HL-60/S4 treated with retinoic acid at 250 ng/mL for 4 days and 3 days (cell line): ENCODE results near the gene DENND1C.

Experiments used
- in situ Hi-C: fragments of 300-500 bp; cut with MboI; formaldehyde crosslinking; loops from 2 replicates; pipeline ENCODE4 v1.7.0; 2022; ENCODE audit warnings: low sequenced_read_pairs

Gene DENND1C, protein sequence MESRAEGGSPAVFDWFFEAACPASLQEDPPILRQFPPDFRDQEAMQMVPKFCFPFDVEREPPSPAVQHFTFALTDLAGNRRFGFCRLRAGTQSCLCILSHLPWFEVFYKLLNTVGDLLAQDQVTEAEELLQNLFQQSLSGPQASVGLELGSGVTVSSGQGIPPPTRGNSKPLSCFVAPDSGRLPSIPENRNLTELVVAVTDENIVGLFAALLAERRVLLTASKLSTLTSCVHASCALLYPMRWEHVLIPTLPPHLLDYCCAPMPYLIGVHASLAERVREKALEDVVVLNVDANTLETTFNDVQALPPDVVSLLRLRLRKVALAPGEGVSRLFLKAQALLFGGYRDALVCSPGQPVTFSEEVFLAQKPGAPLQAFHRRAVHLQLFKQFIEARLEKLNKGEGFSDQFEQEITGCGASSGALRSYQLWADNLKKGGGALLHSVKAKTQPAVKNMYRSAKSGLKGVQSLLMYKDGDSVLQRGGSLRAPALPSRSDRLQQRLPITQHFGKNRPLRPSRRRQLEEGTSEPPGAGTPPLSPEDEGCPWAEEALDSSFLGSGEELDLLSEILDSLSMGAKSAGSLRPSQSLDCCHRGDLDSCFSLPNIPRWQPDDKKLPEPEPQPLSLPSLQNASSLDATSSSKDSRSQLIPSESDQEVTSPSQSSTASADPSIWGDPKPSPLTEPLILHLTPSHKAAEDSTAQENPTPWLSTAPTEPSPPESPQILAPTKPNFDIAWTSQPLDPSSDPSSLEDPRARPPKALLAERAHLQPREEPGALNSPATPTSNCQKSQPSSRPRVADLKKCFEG

DNA sequence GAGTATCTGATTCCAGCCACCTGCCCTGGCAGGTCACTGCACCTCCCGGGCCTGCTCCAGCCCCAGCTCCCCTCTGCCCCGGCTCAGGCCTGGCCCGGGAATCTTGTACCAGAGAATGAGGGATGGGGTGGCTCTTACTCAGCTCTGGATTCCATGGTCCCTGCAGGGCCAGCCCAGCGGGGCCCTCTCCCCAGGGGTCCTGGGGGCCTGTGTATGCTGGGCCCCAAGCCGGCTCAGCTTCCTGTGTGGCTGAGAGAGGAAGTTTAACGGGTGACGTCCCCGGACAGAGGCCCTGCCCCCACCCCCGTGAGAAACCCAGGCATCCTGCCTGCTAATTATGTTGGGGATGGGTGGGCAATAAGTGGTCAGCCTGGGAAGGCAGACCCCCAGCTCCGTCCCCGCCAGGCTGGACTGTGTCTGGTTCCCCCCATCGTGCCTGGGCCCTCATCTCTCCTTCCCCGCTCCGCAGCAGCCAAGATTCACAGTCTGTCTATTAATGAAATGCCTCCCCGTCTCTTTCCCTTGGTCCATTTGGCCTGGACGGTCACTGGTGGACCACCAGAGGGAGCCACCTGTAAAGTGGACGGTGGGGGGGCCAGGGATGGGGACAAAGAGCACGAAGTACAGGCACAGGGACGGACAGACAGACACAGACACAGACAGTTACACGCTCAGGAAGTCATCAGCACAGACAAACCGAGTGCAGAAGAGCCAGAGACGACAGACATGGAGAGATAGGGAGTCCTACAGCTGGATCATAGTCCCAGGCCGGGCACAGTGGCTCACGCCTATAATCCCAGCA lies at the start of gene DENND1C:
TSS of gene DENND1C (minus strand) at position 247 of the 802 bp plus-strand sequence. CDS start at position 155, 92 bp downstream.
- in situ Hi-C loops, result no loop called here

DNA sequence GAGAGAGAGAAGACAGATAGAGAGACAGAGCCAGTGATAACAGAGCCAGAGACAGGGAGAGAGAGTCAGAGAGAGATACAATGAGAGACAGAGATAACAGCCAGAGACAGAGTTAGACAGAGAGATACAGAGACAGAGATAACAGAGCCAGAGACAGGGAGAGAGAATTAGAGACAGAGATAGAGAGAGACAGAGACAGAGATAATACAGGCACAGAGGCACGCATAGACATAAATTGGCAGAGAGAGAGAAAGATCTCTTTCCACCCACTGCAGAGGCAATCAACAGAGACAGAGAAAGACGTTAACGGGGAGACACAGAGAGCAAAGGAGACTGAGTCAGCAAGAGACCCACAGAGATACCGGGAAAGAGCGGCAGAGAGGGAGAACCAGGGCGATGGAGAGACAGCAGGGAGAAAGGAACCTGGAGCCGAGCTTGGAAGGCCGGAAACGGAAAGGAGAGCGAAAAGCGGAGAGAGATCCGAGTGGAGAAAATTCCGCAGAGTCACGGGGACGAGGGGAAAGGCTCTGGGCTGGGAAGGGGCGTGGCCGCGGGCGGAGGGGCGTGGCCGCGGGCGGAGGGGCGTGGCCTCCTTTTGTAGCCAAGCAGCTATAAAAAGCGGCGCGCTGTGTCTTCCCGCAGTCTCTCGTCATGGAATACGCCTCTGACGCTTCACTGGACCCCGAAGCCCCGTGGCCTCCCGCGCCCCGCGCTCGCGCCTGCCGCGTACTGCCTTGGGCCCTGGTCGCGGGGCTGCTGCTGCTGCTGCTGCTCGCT lies 49.0 kb upstream of the DENND1C start, which contains the start of gene TNFSF9:
TSS of gene TNFSF9 (plus strand) at position 641 of the 777 bp plus-strand sequence. CDS start at position 652, 11 bp downstream.
- in situ Hi-C loops, result no loop called here

DNA sequence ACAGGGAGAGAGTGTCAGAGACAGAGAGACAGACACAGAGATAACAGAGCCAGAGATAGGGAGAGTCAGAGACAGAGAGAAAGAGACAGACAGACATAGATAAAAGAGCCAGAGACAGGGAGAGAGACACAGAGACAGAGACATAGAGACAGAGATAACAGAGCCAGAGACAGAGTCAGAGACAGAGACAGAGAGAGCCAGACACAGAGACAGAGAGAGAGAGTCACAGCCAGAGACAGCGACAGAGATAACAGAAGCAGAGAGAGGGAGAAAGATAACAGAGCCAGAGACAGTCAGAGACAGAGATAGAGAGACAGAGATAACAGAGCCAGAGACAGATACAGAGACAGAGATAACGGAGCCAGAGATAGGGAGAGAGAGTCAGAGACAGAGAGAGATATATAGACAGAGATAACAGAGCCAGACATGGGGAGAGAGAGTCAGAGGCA lies 48.4 kb upstream of the DENND1C start:
- in situ Hi-C loops, result loop anchor here (10.0 kb wide), 1 partner anchor 205 kb away; the partner anchor contains the start of genes GPR108 and TRIP10

DNA sequence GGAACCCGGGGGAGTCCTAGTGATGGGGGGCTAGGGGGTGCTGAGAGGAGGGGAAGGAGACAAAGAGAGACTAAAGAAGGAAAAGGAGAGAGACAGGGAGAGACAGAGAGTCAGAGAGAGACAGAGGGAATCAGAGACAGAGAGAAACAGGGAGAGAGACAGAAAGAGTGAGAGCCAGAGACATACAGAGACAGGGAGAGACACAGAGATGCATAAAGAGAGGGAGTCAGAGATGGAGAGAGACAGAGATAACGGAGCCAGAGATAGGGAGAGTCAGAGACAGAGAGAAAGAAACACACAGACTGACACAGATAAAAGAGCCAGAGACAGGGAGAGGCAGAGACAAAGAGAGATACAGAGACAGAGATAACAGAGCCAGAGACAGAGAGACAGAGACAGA lies 47.8 kb upstream of the DENND1C start:
- in situ Hi-C loops, result loop anchor here (10.0 kb wide), 1 partner anchor 205 kb away; the partner anchor contains the start of genes GPR108 and TRIP10

DNA sequence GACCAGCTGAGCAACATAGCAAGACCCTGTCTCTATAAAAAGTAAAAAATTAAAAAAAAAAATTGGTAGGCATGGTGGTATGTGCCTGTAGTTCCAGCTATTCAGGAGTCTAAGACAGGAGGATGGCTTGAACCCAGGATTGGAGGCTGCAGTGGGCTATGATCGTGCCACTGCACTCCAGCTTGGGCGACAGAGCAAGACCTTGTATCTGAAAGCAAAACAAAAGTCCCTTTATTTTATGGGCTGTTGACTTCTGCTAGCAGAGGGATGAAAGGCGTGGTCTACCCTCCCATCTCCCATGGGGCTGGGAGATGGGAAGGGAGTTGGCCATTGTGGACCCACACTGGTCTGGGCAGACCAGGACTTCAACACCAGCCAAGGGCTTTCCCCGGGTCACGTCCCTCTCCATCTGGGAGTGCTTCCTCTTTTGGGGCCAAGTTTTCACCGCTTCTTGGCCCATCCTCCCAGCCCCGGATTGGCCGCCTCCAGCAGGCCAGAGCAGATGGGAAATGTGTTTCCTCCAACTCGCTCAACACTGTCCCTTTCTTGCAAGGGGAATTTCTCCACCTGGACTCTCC lies 47.0 kb upstream of the DENND1C start:
- in situ Hi-C loops, result loop anchor here (10.0 kb wide), 1 partner anchor 206 kb away; the partner anchor contains the start of genes GPR108 and TRIP10

DNA sequence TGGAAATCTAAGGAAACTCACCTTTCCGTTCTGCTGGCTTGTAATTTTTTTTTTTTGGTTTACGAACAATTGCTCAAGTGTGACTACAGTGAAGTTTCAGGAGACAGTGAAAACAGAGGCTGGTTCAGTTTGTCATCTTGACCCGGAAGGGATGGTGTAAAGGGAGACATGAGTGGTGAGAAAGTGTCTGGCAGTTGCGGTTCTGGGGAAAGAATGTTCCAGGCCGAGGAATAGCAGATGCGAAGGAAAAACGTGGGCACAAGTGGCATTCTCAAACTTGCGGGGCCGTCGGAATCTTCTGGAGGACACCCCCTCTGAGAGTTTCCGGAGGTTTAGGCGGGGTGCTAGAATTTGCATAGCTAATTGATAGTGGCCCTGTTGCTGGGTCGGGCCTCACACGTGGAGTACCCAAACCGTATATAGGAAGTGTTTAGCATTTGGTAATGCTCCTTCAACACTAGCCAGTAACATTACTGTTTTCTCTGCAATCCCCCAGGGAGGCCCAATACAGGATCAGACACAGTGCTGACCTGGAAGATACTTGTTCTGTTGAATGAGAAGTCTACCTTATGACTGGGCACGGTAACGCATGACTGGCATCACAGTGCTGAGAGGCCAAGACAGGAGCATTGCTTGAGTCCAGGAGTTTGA lies 46.4 kb upstream of the DENND1C start:
- in situ Hi-C loops, result loop anchor here (10.0 kb wide), 1 partner anchor 207 kb away; the partner anchor contains the start of genes GPR108 and TRIP10

DNA sequence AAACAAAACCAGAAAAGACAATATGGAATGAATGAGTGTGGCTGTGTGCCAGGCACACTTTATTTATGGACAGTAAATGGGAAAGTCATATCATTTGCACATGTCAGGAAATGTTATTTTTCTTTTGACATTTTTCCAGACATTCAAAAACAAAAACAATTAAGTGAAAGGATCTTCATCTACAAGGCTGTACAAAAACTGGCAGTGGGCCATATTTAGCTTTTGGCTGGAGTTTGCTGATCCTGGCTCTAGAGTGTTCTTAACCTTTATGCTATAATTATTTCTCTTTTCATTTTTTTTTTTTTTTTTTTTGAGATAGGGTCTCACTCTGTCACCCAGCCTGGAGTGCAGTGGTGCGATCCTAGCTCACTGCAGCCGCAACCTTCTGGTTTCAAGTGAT lies 42.7 kb upstream of the DENND1C start:
- in situ Hi-C loops, result loop anchor here (10.0 kb wide), 1 partner anchor 210 kb away; the partner anchor contains the start of genes GPR108 and TRIP10

DNA sequence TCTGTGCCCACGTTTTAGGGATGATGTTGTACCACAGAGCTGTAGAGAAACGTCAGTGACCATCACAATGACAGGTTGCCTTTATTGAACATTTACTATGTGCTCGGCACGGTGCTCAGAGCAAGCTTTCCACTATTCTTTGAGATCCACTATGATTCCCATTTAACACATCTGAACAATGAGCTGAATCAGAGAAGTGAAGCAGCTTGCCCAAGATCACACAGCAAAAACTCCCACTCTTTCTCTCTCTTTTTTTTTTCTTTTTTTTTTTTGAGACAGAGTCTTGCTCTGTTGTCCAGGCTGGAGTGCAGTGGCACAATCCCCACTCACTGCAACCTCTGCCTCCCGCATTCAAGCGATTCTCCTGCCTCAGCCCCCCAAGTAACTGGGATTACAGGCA lies 41.1 kb upstream of the DENND1C start:
- in situ Hi-C loops, result loop anchor here (10.0 kb wide), 1 partner anchor 212 kb away; the partner anchor contains the start of genes GPR108 and TRIP10

DNA sequence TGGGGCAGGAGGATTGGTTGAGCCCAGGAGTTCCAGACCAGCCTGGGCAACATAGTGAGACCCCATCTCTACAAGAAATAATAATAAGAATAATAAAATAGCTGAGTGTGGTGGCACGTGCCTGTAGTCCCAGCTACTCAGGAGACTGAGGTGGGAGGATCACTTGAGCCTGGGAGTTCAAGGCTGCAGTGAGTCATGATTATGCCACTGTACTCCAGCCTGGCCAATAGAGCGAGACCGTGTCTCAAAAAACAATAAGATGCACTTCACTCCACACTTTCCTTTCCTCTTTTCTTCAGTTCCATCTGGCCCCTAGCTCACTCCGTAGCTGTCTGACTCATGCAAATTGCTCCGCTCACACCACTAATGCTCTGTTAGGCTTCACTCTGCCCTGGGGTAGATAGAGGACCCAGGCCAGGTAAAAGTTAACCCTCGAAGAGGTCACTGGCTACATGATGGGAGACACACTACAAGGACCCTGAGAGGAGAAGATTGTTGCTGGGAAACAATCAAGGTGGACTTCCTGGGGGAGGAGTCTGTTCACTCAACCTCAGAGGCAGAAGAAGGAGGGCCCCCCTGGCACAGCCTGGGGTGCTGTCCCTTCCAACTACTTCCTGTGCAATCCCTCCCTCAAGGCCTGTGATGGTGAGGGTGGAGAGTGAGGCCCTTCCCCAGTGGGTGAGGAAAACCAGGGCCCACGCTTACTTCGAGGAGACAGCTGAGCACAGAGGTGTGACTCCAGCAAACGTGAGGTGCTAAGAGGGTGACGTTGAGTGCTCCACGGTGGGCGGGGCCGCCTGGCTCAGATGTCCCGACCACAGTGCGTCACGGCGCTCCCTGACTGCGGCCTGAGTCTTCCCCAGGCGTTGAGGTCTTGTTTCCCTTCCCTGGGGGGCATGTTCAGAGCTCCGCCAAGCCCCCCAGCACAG lies 40.4 kb upstream of the DENND1C start:
- in situ Hi-C loops, result loop anchor here (10.0 kb wide), 1 partner anchor 213 kb away; the partner anchor contains the start of genes GPR108 and TRIP10

DNA sequence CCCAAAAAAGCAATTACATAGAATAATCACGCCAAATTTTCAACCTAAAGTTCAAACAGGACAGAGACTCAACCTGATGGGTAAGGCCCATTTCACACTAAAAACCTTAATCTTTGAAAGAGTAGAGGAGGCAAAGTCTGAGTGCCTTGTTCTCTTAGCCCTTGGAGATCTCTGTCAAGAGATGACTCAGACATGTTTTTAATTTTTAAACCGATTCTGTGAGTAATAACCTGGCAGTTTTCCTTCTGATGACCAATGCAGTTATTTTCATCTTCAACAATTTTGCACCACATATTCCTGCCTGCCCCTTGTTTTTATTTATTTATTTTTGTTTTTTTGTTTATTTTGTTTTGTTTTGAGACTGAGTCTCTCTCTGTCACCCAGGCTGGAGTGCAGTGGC lies 37.7 kb upstream of the DENND1C start:
- in situ Hi-C loops, result loop anchor here (10.0 kb wide), 1 partner anchor 236 kb away; no protein-coding TSS in a partner anchor

DNA sequence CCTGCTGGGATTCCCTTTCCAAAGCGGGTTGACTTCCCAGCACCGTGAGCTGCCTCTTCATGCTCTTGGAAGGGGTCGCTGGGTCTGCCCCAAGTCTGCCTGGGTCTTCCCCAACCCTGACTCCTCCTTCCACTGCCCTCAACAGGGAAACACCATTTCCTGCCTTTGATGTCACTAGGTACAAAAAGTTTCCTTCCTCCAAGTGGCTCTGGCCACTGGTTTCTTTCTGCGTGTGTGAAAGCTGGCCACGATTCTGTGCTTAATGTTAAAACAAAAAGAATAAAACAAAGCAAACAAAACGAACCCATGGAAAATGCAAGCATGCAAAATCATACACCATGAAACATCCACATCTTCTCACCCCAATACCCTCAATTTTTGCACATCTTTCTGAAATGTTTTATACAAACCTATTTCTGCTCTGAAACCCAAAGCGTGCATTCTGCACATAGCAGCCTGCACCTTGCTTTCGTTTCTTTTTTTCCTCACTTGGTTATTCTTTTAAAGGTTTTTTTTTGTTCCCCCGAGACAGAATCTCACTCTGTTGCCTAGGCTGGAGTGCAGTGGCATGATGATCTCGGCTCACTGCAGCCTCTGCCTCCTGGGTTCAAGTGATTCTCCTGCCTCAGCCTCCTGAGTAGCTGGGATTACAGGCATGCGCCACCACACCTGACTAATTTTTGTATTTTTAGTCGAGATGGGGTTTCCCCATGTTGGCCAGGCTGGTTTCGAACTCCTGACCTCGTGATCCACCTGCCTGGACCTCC lies 36.7 kb upstream of the DENND1C start:
- in situ Hi-C loops, result loop anchor here (10.0 kb wide), 1 partner anchor 236 kb away; no protein-coding TSS in a partner anchor

DNA sequence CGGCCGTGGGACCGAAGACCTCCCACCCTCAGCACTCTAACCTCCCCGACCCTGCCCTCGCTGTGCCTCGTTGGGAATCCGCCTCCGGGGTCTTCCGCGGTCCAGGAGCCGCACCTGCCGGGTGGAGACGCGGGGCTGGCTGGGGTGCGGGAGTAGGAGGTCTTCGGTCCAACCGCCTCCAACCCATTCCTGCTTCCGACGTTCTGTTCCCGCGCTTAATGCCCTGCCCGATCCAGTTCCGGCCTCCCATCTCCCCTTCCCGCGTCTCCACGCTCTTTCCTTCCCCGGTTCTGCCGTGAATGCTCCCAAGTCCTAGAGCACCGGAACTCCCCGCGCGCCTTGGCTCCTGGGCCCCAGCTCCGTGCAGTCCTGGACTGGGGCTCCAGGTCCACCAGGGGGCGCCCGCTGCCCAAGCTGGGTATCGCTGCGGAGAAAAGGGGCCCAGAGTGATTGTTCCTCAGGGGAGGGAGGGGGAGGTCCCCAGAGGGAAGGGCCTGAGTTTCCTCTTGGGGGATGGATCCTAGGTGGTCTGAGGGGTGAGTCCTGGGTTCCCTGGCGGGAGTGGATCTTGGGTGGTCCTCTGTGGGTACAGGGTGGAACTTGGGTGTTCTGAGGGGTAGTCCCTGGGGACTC lies 35.2 kb upstream of the DENND1C start:
- in situ Hi-C loops, result loop anchor here (10.0 kb wide), 1 partner anchor 238 kb away; no protein-coding TSS in a partner anchor

DNA sequence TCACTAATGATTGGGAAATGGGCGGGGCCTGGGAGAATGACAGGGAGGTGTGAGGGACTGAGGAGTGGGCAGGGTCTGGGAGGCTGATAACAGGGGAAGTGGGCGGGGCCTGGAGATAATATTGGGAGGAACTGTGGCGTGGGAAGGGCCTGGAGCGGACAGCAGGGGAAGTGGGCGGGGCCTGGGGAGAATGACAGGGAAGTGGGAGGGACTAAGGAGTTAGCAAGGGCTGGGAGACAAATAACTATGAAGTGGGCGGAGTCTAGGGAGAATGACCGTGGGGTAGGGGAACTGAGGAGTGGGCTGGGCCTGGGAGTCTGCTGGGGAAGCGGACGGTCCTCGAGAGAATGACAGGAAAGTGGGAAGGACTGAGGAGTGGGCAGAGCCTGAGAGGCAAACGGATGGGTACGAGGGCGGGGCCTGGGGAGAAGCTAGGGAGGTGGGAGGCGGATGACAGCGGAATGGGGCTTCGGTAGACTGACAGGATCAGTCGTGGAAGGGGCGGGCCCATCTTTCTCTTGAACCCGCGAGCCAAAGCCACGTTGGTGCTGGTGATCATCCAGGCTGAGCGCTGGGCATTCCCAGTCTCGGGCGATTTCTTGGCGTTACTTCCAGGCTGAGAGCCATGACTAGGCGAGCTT lies 34.6 kb upstream of the DENND1C start:
- in situ Hi-C loops, result loop anchor here (10.0 kb wide), 1 partner anchor 239 kb away; no protein-coding TSS in a partner anchor

DNA sequence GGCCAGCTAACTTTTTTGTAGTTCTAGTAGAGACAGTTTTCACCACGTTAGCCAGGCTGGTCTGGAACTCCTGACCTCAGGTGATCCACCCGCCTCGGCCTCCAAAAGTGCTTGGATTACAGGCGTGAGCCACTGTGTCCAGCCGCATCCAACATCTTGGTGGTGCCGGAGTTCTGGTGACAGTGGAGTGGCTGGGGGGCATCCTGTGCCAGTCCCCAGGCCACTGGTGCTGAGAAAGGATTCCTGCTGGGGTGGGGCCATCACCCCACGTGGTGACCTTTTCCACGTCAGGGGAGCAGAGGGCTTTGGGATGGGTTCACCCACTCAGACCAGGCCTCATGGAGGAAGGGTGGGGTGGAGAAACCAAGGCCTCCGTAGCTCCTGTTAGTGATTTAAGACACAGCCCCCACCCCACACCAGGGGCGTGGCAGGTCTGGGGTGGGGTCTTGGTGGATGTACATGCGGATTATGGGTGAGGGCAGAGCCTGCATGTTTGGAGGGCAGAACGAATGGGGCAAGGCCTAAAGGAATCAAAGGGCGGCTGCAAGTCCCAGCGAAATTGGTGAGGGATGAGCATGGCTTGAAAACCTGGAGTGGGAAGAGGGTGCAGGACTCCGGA lies 33.4 kb upstream of the DENND1C start:
- in situ Hi-C loops, result loop anchor here (10.0 kb wide), 1 partner anchor 240 kb away; no protein-coding TSS in a partner anchor

DNA sequence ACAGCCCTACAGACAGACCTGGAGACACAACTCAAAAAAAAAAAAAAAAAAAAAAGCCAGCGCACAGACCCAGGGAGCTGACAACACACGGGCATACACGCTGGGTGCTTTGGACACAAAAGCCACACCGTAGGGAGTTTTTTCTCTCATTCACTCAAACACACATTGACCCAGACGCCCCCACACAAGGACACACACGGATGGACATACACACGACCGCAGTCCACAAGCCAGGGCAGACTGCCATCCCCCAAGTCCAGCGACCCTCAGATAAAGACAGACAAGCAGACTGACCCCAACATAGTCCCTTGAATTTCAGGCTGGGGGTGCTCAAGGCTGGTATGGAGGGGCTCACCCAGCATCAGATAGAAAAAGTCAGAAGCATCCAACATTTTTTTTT lies 32.5 kb upstream of the DENND1C start:
- in situ Hi-C loops, result loop anchor here (10.0 kb wide), 1 partner anchor 241 kb away; no protein-coding TSS in a partner anchor
